ENCODE results near the gene SPRED2. TPM values are rescaled to one million over a fixed set of nuclear protein-coding genes. Genes with fewer than 3 reads are reported as not detected.
A peak's percentile ranks its signal among the peaks of the same experiment; 100 is the strongest.

Gene SPRED2
- total and polyA plus RNA-seq, 8 donors = 6.4 to 23.3 (median 11.5) TPM

DNA sequence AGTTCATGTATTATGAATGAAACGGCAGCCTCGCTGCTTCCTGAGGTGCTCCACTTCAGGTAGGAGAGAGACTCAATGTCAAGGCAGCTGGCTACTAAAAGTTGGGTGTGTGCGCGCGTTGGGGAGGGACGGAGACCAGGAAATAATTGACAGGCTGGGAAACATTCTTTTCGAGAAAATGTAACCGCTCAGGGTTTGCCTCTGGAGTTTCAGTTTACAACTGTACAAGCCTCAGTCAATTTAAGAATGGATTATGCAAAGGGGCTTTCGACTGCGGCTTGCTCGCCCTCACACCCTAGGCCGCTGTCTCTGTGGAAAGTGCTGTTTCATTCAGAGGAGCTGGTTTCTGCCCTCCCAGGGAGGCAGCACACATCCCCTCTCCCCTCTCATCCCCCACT, 4.4 kb upstream of the SPRED2 start:
- WGBS, 5 donors = 0 to 4% (median 3%) methylated on average over 9 to 12 of the region's 12 CpGs
- no peaks in the 10 kb centered on the region for H3K27me3 ChIP-seq
- H3K27ac ChIP-seq = peak overlapping the region; percentile 92 to 97 (median 96)
- H3K9me3 ChIP-seq = no peaks in the 10 kb centered on the region
- peak overlapping the region; percentile 58 to 84 (median 72) for H3K4me3 ChIP-seq
- H3K4me1 ChIP-seq = peaks cover 4 to 27% (median 21%) of the 10 kb centered on the region in 4 donors
- no peaks in the 10 kb centered on the region for H3K36me3 ChIP-seq
- TF ChIP-seq EP300 (IDR thresholded peaks at IDR 0.05) (no peak), POLR2AphosphoS5 (IDR thresholded peaks at IDR 0.05) (no peak), POLR2A (IDR thresholded peaks at IDR 0.05) (no peak)
- TF ChIP-seq, protein P1, sequence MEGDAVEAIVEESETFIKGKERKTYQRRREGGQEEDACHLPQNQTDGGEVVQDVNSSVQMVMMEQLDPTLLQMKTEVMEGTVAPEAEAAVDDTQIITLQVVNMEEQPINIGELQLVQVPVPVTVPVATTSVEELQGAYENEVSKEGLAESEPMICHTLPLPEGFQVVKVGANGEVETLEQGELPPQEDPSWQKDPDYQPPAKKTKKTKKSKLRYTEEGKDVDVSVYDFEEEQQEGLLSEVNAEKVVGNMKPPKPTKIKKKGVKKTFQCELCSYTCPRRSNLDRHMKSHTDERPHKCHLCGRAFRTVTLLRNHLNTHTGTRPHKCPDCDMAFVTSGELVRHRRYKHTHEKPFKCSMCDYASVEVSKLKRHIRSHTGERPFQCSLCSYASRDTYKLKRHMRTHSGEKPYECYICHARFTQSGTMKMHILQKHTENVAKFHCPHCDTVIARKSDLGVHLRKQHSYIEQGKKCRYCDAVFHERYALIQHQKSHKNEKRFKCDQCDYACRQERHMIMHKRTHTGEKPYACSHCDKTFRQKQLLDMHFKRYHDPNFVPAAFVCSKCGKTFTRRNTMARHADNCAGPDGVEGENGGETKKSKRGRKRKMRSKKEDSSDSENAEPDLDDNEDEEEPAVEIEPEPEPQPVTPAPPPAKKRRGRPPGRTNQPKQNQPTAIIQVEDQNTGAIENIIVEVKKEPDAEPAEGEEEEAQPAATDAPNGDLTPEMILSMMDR (IDR thresholded peaks at IDR 0.05) = no peak
- intact Hi-C loops (cut with DNase I; ENCODE audit: low total_unique reads) = loop anchor here (10.0 kb wide), 1 partner anchor 172 kb away; no protein-coding TSS in a partner anchor
- DNase-seq = no peak

DNA sequence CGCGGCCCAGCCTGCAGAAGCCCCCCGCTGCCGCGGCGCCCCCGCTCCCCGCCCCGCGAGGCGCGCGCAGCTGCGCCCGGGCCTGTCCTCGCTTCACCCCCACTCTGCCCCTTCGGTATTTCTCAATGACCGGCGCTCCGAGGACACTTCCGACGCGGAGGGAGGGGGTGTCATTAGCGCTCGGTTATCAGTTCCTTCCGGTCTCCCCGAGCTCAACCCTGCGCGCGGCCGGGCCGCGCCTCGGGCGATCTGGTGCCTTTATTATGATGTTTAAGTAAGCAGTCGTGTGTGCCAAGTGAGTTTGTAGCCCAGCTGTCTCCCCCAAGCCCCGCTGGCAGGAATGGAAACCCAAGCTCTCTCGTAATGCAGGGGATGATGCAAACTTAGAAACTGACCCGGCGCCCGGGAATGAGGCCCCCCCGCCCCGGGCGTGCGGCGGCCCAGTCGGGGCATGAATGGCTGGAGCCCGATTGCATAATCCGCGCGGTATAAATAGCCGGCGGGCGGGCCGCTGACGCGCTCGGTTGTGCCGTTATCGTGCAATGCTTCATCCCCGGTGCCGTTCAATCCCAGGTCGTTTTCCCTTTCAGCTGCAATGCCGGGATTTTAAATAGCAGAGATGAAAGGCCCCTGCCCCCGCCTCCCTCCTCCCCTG, 3.9 kb upstream of the SPRED2 start:
- no peaks in the 10 kb centered on the region for H3K9me3 ChIP-seq
- WGBS, 5 donors = 0 to 1% (median 0%) methylated on average over 15 to 65 of the region's 65 CpGs
- peaks cover 4 to 27% (median 21%) of the 10 kb centered on the region in 4 donors for H3K4me1 ChIP-seq
- peak overlapping the region; percentile 58 to 84 (median 72) for H3K4me3 ChIP-seq
- TF ChIP-seq POLR2A (IDR thresholded peaks at IDR 0.05) (peak in 1 of 4 donors; percentile 23), POLR2AphosphoS5 (IDR thresholded peaks at IDR 0.05) (peak; percentile 70 to 77 (median 75)), EP300 (IDR thresholded peaks at IDR 0.05) (peak; percentile 63)
- TF ChIP-seq, protein P1 (IDR thresholded peaks at IDR 0.05) = no peak
- intact Hi-C loops (cut with DNase I; ENCODE audit: low total_unique reads) = loop anchor here (10.0 kb wide), 1 partner anchor 171 kb away; no protein-coding TSS in a partner anchor
- peak; percentile 89 to 94 for DNase-seq
- no peaks in the 10 kb centered on the region for H3K27me3 ChIP-seq
- H3K36me3 ChIP-seq = no peaks in the 10 kb centered on the region
- peak overlapping the region; percentile 92 to 97 (median 96) for H3K27ac ChIP-seq

DNA sequence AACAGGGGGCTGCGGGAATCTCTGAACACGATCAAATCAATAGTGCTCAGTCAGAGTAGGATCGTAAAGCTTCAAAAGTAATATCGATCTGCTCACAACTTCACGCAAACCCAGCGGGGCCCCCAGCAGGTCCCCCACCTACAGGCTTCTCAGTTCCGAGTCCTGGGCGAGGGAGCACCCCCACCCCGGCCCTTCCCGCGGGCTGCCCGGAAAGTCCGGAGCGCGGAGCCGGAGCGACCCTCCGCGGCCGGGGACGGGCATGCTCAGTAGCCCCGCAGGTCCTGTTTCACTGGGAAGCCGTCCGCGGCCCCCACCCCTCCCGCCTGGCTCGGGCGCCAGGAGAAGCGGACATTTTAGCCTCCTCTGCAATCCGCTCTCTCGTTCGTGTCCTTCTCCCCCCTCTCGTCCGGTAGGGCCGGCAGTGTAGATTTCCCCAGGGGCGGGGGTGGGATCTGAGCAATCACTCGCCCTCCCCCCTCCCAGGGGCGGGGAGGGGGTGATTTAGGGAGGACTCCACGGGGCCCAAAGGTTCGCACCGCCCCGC, 3.3 kb upstream of the SPRED2 start:
- intact Hi-C loops (cut with DNase I; ENCODE audit: low total_unique reads) = loop anchor here (10.0 kb wide), 1 partner anchor 171 kb away; no protein-coding TSS in a partner anchor
- WGBS, 5 donors = 0 to 1% (median 1%) methylated on average over 14 to 42 of the region's 42 CpGs
- H3K4me1 ChIP-seq = peaks cover 4 to 29% (median 21%) of the 10 kb centered on the region in 4 donors
- peak overlapping the region; percentile 58 to 84 (median 72) for H3K4me3 ChIP-seq
- H3K9me3 ChIP-seq = no peaks in the 10 kb centered on the region
- TF ChIP-seq POLR2AphosphoS5 (IDR thresholded peaks at IDR 0.05) = peak; percentile 56 to 78 (median 68)
- TF ChIP-seq POLR2A (IDR thresholded peaks at IDR 0.05) = peak in 1 of 4 donors; percentile 14
- no peak for TF ChIP-seq EP300 (IDR thresholded peaks at IDR 0.05)
- H3K27ac ChIP-seq = peak overlapping the region; percentile 92 to 97 (median 96)
- no peaks in the 10 kb centered on the region for H3K36me3 ChIP-seq
- no peaks in the 10 kb centered on the region for H3K27me3 ChIP-seq
- peak; percentile 84 to 96 for DNase-seq

DNA sequence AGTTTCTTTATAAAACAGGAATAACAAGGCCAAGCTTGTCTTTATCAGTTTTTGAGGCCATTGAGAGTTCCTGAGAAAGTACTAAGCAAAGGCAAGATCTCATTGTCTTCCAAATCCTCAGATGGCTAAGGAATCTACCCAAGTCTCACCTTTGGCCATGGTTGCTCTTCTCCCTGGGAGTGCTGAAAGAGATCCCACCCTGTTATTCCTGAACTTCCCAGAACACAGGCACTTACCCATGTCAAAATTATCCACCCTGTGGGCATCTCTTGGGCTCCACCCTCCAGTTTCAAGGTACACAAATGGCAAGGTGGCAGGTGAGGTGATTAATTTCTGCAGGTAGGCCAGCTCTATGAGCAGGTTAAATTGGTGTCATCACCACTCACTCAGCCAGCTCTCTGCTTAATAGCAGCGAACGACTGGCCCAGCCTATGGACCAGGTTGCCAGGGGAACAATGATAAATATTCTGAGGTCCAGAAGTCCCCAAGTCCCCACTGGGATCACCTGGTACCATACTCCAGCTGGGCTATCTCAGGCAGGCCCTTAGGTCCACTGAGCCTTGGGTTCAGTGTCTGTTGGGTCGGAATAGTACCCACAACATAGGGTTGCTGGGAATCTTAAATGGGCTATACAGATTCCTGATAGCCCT, 2.3 kb upstream of the SPRED2 start:
- no peak for DNase-seq
- Histone ChIP-seq H3K9me3 (no peaks in the 10 kb centered on the region), H3K27ac (peak overlapping the region; percentile 2 to 97 (median 93)), H3K36me3 (no peaks in the 10 kb centered on the region), H3K27me3 (no peaks in the 10 kb centered on the region), H3K4me1 (peaks cover 4 to 39% (median 30%) of the 10 kb centered on the region in 4 donors), H3K4me3 (no peak overlapping the region)
- intact Hi-C loops (cut with DNase I; ENCODE audit: low total_unique reads) = loop anchor here (10.0 kb wide), 1 partner anchor 170 kb away; no protein-coding TSS in a partner anchor
- no peak for TF ChIP-seq POLR2AphosphoS5 (IDR thresholded peaks at IDR 0.05)
- TF ChIP-seq, protein P1 (IDR thresholded peaks at IDR 0.05) = no peak
- no peak for TF ChIP-seq POLR2A (IDR thresholded peaks at IDR 0.05)
- no peak for TF ChIP-seq EP300 (IDR thresholded peaks at IDR 0.05)
- 46 to 65% (median 59%) methylated on average over 3 of the region's 3 CpGs for WGBS, 5 donors

Data from stomach (tissue), 9 donors.